CD4-positive, alpha-beta T cell treated with Interleukin-4 for 1 hour (primary cell): ENCODE results near the gene RACGAP1.

Experiments used
- DNase-seq, 2 donors: peaks; one replicate each; pipeline ENCODE4 v3.0.0-alpha.2; 2020 to 2022

RACGAP1 gene, protein sequence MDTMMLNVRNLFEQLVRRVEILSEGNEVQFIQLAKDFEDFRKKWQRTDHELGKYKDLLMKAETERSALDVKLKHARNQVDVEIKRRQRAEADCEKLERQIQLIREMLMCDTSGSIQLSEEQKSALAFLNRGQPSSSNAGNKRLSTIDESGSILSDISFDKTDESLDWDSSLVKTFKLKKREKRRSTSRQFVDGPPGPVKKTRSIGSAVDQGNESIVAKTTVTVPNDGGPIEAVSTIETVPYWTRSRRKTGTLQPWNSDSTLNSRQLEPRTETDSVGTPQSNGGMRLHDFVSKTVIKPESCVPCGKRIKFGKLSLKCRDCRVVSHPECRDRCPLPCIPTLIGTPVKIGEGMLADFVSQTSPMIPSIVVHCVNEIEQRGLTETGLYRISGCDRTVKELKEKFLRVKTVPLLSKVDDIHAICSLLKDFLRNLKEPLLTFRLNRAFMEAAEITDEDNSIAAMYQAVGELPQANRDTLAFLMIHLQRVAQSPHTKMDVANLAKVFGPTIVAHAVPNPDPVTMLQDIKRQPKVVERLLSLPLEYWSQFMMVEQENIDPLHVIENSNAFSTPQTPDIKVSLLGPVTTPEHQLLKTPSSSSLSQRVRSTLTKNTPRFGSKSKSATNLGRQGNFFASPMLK

DNA sequence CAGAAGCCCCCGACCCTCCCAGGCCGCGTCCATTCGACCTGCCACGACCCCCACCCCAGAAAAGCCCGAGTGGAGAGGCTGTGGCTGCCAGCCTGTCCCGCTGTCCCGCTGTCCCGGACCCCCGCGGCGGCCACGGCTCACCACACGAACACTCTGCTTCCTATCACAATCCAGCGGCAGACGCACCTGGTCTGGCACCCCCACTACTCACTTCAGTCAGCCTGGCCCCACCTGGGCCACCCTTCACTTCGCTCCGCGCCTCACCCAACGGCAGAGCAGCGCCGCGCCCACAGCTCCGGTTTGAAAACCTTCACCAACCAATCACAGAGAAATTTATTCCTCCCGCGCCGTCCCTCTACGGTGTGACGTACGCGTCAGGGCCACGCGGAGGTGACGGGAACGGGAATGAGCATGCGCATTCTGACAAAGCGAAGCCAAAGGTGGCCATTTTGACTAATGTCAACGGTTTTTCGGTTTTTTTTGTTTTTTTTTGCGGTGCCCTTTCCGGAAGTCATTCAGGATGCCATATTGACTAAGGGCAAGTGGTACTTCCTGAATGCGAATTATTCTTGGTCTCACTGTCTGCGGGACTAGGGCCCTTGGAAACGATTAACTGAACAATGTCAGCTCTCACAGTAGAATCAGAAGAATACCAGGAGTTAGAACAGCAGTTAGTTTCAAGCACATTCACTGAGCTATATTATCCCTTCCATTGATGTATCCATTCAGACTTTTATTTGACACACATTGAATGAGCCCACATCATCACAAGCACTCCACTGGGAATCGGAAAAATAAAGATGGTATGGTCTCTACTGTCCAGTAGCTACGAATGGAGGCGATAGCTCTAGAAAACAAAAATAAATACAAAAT, at the start of gene RACGAP1:
RACGAP1 (minus strand) TSS at position 308 of the 873 bp plus-strand sequence. CDS start 8,779 bp downstream, outside the sequence.
- peak; percentile 98 to 99 for DNase-seq

DNA sequence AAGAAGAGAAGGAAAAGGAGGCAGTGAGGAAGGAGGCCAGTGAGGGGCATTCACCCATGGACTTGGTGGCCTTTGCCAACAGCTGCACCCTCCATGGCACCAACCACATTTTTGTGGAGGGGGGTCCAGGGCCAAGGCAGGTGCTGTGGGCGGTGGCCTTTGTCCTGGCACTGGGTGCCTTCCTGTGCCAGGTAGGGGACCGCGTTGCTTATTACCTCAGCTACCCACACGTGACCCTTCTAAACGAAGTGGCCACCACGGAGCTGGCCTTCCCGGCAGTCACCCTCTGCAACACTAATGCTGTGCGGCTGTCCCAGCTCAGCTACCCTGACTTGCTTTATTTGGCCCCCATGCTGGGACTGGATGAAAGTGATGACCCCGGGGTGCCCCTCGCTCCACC, 48.4 kb upstream of the RACGAP1 start:
- no peak for DNase-seq

DNA sequence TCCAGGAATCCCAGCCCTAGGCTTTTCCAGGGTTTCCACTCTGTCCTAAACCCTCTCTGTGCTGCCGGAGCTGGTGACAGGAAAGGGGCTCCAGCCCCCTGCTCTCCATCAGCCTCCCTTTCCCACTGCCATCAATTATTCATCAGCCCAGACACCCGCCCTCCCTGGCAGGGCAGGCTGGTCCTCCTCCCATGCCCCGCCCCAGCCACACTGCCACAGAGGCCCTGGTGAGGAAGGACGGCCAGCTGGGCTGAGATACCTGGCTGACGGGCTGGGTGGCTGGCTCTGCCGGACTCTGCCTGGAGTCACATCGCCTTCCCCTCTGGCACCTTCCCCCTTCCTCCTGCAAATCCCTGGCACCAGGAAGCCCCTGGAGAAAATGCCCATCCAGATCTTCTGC, 47.9 kb upstream of the RACGAP1 start:
- DNase-seq = no peak

DNA sequence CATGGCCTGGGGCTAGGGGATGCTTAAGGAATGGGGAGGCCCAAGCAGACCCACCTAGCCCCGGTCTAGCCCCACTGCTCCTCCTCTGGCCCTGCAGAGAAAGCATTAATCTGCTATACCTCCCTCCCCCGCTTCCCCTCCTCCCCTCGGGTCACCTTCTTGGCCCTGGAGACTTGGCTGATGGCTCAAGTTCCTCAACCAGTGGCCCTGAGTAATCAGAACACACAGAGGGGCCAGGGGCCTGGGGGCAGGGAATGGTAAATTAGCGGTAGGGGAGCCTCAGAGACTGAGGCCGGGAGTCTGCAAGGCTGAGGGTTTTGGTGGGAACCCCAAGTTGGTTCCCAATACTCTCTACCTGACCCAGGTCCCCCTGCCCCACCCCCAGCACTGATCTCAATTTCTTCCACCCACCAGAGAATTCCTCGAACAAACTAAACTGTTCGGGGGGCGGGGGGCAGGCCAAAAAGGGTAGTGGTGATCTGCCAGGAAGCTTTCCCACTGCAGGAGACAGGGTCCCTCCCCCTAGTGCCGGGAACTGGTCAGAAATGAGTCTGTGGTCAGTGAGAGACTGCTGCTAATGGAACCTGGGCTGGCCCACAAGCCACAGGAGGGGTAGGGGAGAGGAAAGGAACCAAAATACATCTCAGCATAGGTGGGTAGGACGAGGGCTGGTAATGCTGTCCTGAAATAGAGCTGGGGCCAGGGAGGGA, 47.1 kb upstream of the RACGAP1 start:
- DNase-seq = no peak

DNA sequence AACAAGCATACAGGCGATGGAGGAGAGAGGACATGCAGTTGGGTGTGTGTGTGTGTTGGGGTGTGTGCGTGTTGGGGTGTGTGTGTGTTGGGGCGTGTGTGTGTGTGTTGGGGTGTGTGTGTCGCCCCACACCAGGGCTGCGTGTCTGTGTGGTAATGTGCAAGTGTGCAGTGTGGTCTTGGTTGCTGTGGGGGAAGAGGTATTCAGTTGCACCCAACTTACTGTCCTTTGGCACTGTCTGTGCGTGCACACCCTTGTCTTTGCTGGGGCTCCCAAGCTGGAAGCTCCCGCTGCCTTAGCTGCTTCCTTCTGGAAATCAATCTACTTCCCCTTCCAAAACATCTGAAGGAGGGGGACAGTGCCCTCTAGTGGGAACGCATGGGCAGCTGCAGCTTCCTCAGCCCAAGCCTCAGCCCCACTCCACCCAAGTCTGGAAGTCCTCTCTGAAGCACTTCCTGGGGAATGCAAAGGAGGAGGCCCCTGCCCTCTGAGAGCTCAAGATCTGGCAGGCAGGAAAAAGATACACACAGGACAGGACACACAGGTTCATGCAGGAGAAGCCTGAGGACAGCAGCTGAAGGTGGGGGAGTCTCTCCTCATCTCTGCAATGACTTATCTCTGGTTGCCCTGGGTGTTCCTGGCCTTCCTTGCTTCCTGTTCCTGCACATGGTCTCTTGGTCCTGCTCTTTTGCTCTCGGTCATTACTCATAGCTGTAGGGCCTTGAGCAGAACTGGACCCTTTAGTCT, 45.2 kb upstream of the RACGAP1 start:
- DNase-seq = peak; percentile 61 to 70

DNA sequence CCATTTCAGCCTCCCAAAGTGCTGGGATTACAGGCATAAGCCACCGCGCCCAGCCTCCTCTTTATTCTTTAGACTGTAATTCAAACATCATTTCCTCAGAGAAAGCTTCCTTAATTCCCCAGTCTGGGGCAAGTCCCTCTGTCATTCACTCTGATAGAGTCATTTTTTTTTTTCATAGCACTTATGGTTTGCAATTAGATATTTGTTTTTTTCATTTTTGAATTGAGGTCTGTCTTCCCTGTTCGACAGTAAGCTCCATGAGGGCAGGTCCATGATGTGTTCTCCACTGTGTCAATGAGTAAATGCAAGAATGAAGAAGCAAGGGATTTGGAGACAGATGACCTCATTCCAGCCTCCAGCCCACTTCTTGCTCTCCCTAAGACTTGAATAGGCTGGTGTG, 44.2 kb upstream of the RACGAP1 start:
- DNase-seq = no peak

DNA sequence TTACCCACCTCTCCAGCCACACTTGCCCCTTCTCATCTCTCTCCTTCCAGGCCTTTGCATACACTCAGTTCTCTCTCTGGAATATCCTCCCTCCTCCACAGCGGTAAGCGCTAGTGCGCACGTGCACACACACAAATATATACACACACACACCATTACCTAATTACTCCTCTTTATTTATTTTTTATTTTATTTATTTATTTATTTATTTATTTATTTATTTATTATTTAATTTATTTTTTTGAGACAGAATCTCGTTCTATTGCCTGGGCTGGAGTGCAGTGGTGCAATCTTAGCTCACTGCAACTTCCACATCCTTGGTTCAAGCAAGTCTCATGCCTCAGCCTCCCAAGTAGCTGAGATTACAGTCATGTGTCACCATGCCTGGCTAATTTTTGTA, 43.8 kb upstream of the RACGAP1 start:
- no peak for DNase-seq

DNA sequence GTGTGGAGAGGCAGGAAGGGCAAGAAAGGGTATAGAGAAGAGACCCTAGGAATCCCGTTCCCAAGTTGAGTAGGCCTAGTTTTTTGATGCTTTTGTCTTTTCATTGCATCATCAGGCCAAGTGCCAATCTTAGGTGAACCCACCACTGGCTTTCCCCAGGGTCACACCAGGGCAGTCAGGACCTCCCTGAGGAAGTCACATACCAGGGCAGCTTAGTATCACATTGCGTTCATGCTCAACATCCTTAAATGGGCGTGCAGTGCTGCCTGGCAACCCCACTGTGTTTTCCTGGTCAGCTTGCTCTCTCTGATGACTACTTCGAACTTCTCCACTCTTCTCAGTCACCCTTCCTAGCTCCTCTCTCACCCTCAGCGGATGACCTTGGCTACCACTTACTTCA, 41.1 kb upstream of the RACGAP1 start:
- DNase-seq = no peak

DNA sequence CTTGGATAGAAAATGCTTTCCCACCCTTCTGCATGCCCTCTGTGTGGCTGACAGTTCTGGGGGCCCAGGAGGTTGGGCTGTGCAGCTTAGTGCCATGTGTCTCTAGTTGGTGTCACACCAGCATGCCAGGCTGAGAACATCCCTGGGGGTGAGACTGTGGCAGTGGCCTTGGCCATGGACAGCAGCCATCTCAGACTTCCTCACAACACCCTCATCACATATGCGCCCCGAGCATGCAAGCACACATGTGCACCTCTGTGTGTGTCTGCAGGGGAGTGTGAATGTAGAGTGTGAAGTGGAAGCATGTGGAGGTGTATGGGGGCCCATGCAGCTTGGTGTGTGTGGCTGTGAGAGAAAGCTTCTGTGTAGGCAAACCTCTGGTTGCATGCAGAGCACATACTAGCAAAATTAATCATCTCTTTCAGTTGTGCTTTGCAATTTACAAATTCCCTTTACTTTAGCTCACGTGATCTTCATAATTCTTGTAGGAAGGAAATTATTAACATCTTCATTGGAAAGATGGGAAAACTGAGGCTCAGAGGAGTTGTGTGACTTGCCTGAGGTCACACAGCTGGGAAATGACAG, 40.5 kb upstream of the RACGAP1 start:
- no peak for DNase-seq

DNA sequence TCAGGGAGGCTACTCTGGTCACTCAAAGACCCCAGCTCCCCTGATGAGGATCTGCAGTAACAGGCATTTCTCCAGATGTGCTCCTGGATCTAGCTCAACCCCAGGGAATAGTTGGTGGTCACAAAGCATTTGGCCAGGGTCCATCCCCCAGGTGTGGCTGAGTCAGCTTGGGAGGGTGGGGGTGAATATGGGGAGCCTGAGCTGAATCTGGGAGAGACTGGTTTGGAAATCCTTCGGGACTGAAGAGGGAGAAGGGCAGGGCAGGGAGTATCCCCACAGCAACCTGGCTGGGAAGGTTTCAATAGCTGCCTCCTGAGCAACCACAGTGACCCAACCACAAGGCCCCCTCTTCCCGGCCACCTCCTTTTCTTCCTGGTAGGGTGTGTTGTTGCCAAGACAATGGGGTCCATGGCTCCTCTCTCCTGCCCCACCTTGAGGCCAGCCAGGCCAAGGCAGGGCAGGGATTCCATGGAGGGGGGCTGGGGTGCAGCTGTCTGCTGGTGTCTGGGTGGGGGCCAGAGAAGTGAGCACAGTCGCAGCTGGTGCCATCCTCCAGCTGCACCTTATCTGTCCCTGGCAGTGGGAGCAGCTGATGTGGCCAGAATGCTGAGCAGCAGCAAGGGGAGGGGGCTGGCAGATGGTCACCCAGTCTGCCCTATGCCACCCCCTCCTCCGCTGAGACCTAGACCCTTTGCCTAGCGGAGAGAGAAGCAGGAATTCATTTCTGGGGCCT, 37.6 kb upstream of the RACGAP1 start:
- DNase-seq = no peak

DNA sequence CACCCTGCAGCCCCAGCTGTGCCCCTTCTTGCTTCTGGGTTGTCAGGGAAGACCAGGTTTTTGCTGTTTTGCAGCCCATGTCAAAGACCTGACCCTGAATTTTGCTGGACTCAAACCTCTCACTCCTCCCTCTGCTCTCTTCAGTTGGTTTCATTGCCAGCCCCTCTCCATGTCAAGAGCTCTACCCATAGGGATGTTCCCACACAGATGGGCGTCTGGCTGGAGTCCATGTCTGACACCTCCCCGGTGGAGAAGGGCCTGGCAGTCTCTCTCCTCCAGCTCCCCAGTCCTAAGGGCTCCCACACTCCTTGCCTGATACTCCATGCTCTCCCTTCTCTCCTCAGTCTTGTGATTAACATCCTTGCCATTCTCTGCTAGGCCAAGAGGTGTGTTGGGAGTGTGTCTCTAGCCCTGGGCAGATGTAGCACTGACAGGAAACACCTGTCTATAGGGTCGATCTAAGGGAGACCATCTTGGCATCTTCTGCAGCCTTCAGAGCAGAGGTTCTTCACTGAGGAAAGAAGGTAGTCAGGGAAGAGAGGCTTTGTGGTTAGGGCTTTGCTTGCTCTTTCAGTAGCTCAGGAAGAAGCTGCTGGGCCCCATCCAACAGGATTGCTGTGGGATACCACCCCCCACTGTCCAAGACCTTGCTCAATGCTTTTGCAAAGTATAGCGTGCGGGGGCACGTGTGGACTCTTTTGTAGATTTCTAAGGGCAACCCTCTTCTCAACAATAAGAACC, 36.8 kb upstream of the RACGAP1 start:
- DNase-seq = no peak

DNA sequence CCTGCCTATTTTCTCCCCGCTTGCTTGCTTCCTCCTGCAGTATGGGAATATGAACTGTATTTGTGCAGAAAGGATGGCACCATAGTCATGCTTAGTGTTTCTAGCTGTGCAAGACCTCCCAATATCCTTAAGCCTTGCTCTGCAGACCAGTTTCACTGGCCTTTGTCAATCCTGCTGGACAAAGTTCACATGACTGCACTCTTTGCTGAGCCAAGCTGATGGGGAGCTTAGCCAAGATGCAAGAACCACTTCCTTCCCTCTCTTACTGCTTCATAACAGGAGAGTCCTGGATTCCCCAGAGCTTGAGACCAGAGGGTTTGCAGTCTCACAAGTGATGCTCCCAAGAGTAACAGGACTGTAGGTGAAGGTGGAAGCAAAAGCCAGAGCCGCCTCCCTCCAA, 35.9 kb upstream of the RACGAP1 start:
- DNase-seq = no peak

DNA sequence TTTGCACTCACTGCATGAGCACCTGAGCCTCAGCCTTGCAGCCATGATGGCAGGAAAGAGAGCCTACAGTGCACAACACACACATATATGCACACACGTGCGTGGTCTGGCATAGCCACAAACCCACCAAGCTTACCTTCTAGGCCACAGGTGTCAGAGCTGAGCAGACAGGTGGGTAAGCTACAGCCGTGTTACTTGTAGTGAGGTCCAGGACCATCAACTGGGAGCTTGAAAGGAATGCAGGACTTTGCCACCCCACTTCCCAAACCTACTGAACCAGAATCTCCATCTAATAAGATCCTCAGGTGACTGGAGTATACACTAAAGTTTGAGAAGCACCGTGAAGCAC, 34.8 kb upstream of the RACGAP1 start:
- no peak for DNase-seq

DNA sequence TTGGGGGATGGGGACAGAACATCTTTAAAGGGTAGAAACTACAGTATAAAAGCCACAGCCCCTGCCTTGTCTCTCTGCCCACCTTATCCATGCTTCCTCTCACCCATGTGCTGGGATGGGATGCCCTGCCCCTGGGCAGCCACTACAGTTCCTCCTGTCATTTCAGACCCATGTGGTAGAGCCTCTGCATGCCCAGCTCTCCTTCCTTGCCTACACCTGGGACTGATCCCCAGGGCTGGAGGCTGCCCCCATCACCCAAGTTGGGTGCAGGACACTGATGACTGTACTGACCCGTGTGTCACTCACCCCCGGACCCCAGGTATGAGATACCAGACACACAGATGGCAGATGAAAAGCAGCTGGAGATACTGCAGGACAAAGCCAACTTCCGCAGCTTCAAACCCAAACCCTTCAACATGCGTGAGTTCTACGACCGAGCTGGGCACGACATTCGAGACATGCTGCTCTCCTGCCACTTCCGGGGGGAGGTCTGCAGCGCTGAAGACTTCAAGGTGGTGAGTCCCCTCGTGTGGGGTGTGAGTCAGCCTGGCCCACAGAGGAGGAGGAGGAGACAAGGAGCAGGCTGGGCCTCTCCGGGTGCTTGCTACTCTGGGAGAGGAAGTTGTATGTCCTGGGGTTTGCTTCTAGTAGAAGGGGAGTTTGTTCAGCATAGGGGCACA, 34.3 kb upstream of the RACGAP1 start:
- peak in 1 of 2 donors; percentile 37 for DNase-seq

DNA sequence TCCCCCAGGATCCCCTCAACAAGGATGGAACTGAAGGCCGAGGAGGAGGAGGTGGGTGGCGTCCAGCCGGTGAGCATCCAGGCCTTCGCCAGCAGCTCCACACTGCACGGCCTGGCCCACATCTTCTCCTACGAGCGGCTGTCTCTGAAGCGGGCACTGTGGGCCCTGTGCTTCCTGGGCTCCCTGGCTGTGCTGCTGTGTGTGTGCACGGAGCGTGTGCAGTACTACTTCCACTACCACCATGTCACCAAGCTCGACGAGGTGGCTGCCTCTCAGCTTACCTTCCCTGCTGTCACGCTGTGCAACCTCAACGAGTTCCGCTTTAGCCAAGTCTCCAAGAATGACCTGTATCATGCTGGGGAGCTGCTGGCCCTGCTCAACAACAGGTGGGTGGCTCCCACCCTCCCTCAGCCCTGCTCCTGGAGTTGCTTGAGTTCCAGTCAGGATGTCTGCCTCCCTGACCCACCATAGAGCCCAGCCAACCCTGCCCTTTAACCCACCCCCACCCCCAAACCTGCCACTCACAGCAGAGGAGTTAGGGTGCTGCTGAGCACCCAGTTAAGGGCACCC, 33.5 kb upstream of the RACGAP1 start:
- no peak for DNase-seq

DNA sequence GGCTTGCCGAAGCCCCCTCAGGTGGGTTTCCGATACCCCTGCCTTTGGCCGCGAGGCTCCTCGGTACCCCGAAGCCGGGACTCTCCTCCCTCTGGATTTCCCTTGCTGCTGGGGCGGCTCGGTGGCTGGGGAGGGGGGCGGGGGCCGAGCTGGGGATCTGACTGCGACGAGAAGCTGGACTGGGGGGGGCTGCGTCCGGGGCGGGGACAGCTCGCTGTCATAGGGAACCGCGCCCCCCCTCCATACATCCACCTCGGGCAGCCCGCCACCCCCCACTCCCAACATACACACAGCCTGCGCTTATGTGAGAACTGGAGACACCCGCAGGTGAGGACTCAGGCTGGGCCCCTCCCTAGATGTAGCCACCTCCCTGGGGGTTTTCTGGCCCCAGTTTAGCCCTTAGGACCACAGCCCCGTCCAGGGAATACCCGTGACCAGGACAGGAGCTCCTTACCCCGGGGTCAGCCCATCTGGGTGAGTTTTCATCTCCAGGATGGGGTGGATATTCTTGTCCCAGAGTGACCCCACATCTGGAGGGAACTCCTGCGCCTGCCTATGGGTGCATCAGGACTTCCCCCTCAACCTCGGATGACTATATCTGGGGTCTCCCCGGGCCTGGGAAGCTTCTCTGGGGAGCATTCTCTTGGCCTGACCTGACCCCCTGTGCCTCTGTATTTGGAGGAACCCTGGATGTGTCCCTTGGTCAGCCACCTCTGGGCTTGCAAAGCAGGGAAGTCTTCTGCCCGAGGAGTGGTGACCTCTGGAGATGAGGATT, 32.8 kb upstream of the RACGAP1 start:
- DNase-seq = no peak

DNA sequence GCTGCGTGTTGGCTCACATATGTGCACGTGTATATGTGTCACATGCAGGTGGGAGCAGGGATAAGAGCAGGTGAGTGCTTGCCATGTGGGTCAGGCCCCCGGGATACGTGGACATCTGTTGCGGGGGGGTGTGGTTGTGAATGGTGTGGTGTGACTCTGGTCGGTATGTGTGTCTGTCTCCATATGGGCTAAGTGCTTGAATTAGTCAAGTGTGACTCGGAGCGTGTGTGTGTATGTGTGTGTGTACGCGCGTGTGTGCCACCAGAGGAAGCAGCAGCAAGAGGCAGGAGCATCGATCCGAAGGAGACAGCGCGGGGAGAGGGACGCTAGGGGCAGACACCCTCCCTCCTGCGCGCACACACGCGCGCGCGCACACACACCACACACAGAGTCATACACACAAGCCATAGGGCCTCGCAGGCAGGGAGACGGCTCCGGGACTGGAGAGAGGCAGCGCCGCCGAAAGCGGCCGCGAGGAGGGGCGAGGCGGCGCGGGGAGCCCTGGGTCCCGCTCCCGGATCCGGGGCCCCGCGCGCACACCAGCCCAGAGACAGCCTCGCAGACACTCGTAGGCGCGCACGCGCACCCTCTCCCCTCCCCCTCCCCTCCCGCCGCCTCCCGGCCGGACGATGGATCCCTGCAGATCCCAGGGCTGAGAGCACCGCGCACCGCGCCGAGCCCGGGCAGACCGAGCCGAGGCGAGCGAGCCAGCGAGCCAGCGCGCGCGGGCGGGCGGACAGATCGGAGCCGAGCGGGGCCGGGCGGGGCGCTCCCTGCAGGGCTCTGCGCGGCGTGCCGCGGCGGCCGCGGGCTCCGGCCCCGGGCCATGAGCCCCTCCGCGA, 31.9 kb upstream of the RACGAP1 start, which contains the start of gene ASIC1:
ASIC1 (plus strand) TSS at position 597 of the 842 bp plus-strand sequence. CDS start 1,171 bp downstream, outside the sequence.
- DNase-seq = peak; percentile 38 to 47

DNA sequence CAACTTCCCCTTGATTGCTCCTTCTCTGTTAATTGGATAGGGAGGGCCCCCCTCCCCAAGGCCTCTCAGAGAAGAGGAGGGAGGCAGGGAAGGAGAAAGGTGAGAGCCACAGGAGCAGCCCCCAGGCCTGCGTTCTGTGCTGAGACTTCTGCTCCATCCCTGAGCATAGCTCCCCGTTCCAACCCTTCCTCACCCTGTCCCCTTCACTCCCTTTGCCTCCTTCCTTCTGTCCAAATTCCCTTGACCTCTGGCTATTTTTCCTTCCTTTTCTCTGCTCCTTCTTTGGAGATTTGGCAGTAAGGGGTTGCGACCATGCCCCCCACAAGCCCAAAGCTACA, 31.3 kb upstream of the RACGAP1 start:
- no peak for DNase-seq
